ENCODE data around the gene RPTOR.

DNA sequence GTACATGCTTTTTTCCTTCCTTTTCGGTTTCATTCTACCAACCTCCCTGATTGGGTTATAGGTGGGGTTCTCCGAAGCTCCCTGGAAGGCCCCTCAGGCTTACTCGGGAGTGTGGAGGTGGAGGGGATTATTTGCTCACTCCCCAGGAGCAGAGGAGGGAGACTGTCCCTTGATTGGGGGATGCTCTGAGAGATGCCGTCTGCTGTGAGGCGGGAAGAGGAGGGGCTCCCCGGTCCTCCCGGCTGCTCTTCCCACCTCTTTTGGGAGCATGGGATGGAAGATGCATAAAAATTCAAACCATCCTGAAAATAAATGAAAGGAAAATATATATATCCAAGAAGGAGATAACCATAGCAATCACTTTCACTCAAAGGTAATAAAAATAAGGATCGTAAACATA lies 16.1 kb upstream of the RPTOR start:
- TF ChIP-seq CSDC2 (CRISPR knock-in tag; IDR thresholded peaks at IDR 0.05): no peak
- no peak for TF ChIP-seq BACH2 (CRISPR knock-in tag; IDR thresholded peaks at IDR 0.05; ENCODE audit: borderline replicate concordance)
- no peak for TF ChIP-seq TCF4 (CRISPR knock-in tag; IDR thresholded peaks at IDR 0.05; ENCODE audit: borderline replicate concordance)
- no peak for TF ChIP-seq ARNTL (CRISPR knock-in tag; IDR thresholded peaks at IDR 0.05; ENCODE audit: borderline replicate concordance, low read depth)
- TF ChIP-seq, protein P1, sequence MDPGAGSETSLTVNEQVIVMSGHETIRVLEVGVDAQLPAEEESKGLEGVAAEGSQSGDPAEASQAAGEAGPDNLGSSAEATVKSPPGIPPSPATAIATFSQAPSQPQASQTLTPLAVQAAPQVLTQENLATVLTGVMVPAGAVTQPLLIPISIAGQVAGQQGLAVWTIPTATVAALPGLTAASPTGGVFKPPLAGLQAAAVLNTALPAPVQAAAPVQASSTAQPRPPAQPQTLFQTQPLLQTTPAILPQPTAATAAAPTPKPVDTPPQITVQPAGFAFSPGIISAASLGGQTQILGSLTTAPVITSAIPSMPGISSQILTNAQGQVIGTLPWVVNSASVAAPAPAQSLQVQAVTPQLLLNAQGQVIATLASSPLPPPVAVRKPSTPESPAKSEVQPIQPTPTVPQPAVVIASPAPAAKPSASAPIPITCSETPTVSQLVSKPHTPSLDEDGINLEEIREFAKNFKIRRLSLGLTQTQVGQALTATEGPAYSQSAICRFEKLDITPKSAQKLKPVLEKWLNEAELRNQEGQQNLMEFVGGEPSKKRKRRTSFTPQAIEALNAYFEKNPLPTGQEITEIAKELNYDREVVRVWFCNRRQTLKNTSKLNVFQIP (CRISPR knock-in tag; IDR thresholded peaks at IDR 0.05; ENCODE audit: borderline replicate concordance, low read depth): no peak
- TF ChIP-seq, protein P2, sequence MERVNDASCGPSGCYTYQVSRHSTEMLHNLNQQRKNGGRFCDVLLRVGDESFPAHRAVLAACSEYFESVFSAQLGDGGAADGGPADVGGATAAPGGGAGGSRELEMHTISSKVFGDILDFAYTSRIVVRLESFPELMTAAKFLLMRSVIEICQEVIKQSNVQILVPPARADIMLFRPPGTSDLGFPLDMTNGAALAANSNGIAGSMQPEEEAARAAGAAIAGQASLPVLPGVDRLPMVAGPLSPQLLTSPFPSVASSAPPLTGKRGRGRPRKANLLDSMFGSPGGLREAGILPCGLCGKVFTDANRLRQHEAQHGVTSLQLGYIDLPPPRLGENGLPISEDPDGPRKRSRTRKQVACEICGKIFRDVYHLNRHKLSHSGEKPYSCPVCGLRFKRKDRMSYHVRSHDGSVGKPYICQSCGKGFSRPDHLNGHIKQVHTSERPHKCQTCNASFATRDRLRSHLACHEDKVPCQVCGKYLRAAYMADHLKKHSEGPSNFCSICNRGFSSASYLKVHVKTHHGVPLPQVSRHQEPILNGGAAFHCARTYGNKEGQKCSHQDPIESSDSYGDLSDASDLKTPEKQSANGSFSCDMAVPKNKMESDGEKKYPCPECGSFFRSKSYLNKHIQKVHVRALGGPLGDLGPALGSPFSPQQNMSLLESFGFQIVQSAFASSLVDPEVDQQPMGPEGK (CRISPR knock-in tag; IDR thresholded peaks at IDR 0.05; ENCODE audit: borderline replicate concordance): no peak
- TF ChIP-seq RARB (CRISPR knock-in tag; IDR thresholded peaks at IDR 0.05): no peak
- no peak for TF ChIP-seq ZC3H10 (CRISPR knock-in tag; IDR thresholded peaks at IDR 0.05)

All from SK-N-SH treated with all-trans-retinoic acid at 6 μM for 48 hours (cell line).